Measurements from ENCODE around the gene CAPN15.

The CAPN15 gene

GRCh38 chr16:534135-534534 lies 6.6 kb downstream of the CAPN15 start (continued):
- no peak for TF ChIP-seq CSRNP3 (CRISPR knock-in tag; IDR thresholded peaks at IDR 0.05)

GRCh38 chr16:534856-535445 lies 7.4 kb downstream of the CAPN15 start:
- TF ChIP-seq CSRNP3 (CRISPR knock-in tag; IDR thresholded peaks at IDR 0.05) (no peak), TCF4 (CRISPR knock-in tag; IDR thresholded peaks at IDR 0.05; ENCODE audit: borderline replicate concordance) (no peak), CSDC2 (CRISPR knock-in tag; IDR thresholded peaks at IDR 0.05) (no peak), ZFP30 (CRISPR knock-in tag; IDR thresholded peaks at IDR 0.05) (no peak), ESRRG (CRISPR knock-in tag; IDR thresholded peaks at IDR 0.05) (no peak), ARNTL (CRISPR knock-in tag; IDR thresholded peaks at IDR 0.05; ENCODE audit: borderline replicate concordance, low read depth) (no peak), GLIS3 (CRISPR knock-in tag; IDR thresholded peaks at IDR 0.05) (no peak), TOX (CRISPR knock-in tag; IDR thresholded peaks at IDR 0.05; ENCODE audit: borderline replicate concordance) (no peak), ZC3H10 (CRISPR knock-in tag; IDR thresholded peaks at IDR 0.05) (no peak), ISL1 (CRISPR knock-in tag; IDR thresholded peaks at IDR 0.05) (no peak), PATZ1 (CRISPR knock-in tag; IDR thresholded peaks at IDR 0.05; ENCODE audit: borderline replicate concordance) (no peak), PPARA (CRISPR knock-in tag; IDR thresholded peaks at IDR 0.05; ENCODE audit: borderline replicate concordance) (no peak), ZNF565 (CRISPR knock-in tag; conservative IDR thresholded peaks at IDR 0.05; ENCODE audit: low read depth) (no peak), SNAI2 (CRISPR knock-in tag; IDR thresholded peaks at IDR 0.05) (no peak), ZFP3 (CRISPR knock-in tag; IDR thresholded peaks at IDR 0.05) (no peak)
- no peak; the same call in 2 of the 3 replicates for ATAC-seq

GRCh38 chr16:535446-536405 lies 8.2 kb downstream of the CAPN15 start:
- no peak for TF ChIP-seq GLIS3 (CRISPR knock-in tag; IDR thresholded peaks at IDR 0.05)
- no peak for TF ChIP-seq RARB (CRISPR knock-in tag; IDR thresholded peaks at IDR 0.05)
- TF ChIP-seq CSDC2 (CRISPR knock-in tag; IDR thresholded peaks at IDR 0.05), result no peak
- no peak for TF ChIP-seq TOX (CRISPR knock-in tag; IDR thresholded peaks at IDR 0.05; ENCODE audit: borderline replicate concordance)
- no peak for TF ChIP-seq ESRRG (CRISPR knock-in tag; IDR thresholded peaks at IDR 0.05)
- no peak for TF ChIP-seq PPARA (CRISPR knock-in tag; IDR thresholded peaks at IDR 0.05; ENCODE audit: borderline replicate concordance)
- TF ChIP-seq ZNF8 (CRISPR knock-in tag; IDR thresholded peaks at IDR 0.05), result no peak
- no peak for TF ChIP-seq OSR1 (CRISPR knock-in tag; IDR thresholded peaks at IDR 0.05)
- no peak for TF ChIP-seq ARNTL (CRISPR knock-in tag; IDR thresholded peaks at IDR 0.05; ENCODE audit: borderline replicate concordance, low read depth)
- TF ChIP-seq PATZ1 (CRISPR knock-in tag; IDR thresholded peaks at IDR 0.05; ENCODE audit: borderline replicate concordance), result no peak
- TF ChIP-seq ZFP3 (CRISPR knock-in tag; IDR thresholded peaks at IDR 0.05), result no peak
- no peak for TF ChIP-seq ZFP30 (CRISPR knock-in tag; IDR thresholded peaks at IDR 0.05)
- TF ChIP-seq CSRNP3 (CRISPR knock-in tag; IDR thresholded peaks at IDR 0.05), result no peak
- TF ChIP-seq BACH2 (CRISPR knock-in tag; IDR thresholded peaks at IDR 0.05; ENCODE audit: borderline replicate concordance), result no peak
- no peak for TF ChIP-seq ZNF70 (CRISPR knock-in tag; IDR thresholded peaks at IDR 0.05)
- no peak for TF ChIP-seq ISL1 (CRISPR knock-in tag; IDR thresholded peaks at IDR 0.05)
- no peak for TF ChIP-seq TCF4 (CRISPR knock-in tag; IDR thresholded peaks at IDR 0.05; ENCODE audit: borderline replicate concordance)
- peak; percentile 17; the same call in 2 of the 3 replicates for ATAC-seq
